ENCODE data around the gene GRK1.

Gene GRK1

DNA sequence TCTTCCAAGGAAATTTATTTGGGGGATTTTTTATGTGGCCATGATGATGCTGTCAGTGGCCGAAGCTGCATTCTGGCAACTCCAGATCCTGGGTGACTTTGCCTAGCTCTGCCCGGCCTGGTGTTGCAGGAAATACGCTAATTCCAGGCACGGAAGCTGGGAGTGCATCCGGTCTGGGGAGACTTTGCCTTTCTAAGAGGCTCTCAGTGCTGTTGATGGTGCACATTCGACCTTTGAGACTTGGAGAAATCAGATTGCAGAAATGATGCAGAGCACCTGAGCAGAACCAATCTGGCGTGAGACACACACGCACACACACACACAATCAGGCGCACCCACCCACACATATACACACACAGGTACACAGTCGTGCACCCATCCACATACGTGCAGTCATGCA lies 86.2 kb downstream of the GRK1 start:
- DNase-seq (ENCODE audit: low read depth), result no peak
- H3K4me3 ChIP-seq (ENCODE audit: low read depth, low read length), result no peak overlapping the region
- TF ChIP-seq, protein P1, sequence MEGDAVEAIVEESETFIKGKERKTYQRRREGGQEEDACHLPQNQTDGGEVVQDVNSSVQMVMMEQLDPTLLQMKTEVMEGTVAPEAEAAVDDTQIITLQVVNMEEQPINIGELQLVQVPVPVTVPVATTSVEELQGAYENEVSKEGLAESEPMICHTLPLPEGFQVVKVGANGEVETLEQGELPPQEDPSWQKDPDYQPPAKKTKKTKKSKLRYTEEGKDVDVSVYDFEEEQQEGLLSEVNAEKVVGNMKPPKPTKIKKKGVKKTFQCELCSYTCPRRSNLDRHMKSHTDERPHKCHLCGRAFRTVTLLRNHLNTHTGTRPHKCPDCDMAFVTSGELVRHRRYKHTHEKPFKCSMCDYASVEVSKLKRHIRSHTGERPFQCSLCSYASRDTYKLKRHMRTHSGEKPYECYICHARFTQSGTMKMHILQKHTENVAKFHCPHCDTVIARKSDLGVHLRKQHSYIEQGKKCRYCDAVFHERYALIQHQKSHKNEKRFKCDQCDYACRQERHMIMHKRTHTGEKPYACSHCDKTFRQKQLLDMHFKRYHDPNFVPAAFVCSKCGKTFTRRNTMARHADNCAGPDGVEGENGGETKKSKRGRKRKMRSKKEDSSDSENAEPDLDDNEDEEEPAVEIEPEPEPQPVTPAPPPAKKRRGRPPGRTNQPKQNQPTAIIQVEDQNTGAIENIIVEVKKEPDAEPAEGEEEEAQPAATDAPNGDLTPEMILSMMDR (IDR thresholded peaks at IDR 0.05; ENCODE audit: low read depth, low read length), result no peak
- TF ChIP-seq, protein P2, sequence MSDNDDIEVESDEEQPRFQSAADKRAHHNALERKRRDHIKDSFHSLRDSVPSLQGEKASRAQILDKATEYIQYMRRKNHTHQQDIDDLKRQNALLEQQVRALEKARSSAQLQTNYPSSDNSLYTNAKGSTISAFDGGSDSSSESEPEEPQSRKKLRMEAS (IDR thresholded peaks at IDR 0.05; ENCODE audit: low read depth, low read length), result no peak
- TF ChIP-seq POLR2A (IDR thresholded peaks at IDR 0.05; ENCODE audit: extremely low read depth, insufficient read length), result no peak
- TF ChIP-seq MYC (IDR thresholded peaks at IDR 0.05; ENCODE audit: low read depth, low read length), result no peak

DNA sequence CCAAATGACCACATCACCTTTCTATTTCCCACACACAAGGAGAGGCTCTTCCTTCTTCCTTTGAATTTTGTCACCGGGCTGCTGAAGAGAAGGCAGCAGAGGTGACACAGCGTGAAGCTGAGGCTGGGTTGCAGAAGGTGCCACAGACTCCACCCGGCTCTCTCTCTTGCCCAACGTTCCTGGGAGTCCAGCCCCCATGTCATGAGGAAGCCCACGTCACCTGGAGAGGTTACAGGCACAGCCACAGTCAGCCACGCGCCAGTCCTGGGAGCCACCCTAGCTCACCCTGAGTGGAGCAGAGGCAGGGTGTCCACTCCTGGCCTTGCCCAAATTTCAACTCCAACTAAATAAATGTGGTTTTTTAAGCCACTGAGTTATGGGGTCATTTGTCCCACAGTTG lies 87.2 kb downstream of the GRK1 start:
- H3K4me3 ChIP-seq (ENCODE audit: low read depth, low read length), result no peak overlapping the region
- DNase-seq (ENCODE audit: low read depth), result no peak
- TF ChIP-seq MYC (IDR thresholded peaks at IDR 0.05; ENCODE audit: low read depth, low read length) (no peak), POLR2A (IDR thresholded peaks at IDR 0.05; ENCODE audit: extremely low read depth, insufficient read length) (no peak)
- TF ChIP-seq, protein P2 (IDR thresholded peaks at IDR 0.05; ENCODE audit: low read depth, low read length), result no peak
- TF ChIP-seq, protein P1 (IDR thresholded peaks at IDR 0.05; ENCODE audit: low read depth, low read length), result no peak

DNA sequence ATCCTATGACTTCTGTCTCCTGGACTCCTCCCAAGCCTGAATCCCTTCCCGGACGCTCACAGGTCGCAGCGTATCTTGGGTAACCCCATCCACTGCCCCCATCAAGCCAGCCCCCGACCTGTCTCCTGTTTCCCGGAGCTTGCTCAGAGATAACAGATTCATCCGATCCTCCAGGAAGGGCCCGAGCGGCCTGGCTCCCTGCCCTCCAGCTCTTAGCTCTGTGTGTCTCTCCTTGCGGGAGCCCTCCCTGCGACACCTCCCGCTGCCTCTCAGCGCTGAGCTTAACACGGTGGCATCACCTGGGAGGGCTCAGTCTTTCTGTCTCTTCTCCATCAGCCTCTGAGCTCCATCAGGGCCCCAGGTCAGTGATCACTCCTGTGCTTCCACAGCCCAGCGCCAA lies 87.7 kb downstream of the GRK1 start:
- H3K4me3 ChIP-seq (ENCODE audit: low read depth, low read length), result no peak overlapping the region
- no peak for DNase-seq (ENCODE audit: low read depth)
- TF ChIP-seq, protein P1 (IDR thresholded peaks at IDR 0.05; ENCODE audit: low read depth, low read length), result no peak
- TF ChIP-seq MYC (IDR thresholded peaks at IDR 0.05; ENCODE audit: low read depth, low read length) (no peak), POLR2A (IDR thresholded peaks at IDR 0.05; ENCODE audit: extremely low read depth, insufficient read length) (no peak)

DNA sequence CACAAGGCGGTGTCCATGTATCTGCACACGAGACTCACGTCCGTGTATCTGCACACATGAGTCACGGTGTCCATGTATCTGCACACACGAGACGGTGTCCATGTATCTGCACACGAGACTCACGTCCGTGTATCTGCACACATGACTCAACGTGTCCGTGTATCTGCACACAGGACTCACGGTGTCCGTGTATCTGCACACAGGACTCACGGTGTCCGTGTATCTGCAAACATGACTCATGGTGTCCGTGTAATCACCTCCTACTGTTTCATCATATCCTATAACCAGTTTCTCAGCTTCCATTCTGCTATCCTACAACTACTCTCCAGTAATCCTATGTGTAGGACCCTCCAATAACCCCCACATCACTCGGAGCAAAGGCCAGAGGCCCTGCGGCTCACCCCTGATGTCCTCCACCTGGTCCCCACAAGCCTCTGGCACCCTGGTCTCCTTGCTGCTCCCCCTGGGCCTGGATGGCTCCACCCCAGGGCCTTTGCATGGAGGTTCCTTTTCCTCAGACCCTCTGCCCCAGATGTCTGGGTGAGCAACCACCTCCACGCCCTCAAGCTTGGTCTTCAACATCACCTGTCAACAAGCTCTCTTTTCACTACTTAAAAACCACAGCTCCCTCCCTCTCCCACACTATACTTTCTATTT lies 89.5 kb downstream of the GRK1 start:
- no peak overlapping the region for H3K4me3 ChIP-seq (ENCODE audit: low read depth, low read length)
- DNase-seq (ENCODE audit: low read depth), result no peak
- TF ChIP-seq, protein P1 (IDR thresholded peaks at IDR 0.05; ENCODE audit: low read depth, low read length), result no peak
- TF ChIP-seq MYC (IDR thresholded peaks at IDR 0.05; ENCODE audit: low read depth, low read length), result no peak
- TF ChIP-seq, protein P2 (IDR thresholded peaks at IDR 0.05; ENCODE audit: low read depth, low read length), result no peak
- TF ChIP-seq POLR2A (IDR thresholded peaks at IDR 0.05; ENCODE audit: extremely low read depth, insufficient read length), result no peak

DNA sequence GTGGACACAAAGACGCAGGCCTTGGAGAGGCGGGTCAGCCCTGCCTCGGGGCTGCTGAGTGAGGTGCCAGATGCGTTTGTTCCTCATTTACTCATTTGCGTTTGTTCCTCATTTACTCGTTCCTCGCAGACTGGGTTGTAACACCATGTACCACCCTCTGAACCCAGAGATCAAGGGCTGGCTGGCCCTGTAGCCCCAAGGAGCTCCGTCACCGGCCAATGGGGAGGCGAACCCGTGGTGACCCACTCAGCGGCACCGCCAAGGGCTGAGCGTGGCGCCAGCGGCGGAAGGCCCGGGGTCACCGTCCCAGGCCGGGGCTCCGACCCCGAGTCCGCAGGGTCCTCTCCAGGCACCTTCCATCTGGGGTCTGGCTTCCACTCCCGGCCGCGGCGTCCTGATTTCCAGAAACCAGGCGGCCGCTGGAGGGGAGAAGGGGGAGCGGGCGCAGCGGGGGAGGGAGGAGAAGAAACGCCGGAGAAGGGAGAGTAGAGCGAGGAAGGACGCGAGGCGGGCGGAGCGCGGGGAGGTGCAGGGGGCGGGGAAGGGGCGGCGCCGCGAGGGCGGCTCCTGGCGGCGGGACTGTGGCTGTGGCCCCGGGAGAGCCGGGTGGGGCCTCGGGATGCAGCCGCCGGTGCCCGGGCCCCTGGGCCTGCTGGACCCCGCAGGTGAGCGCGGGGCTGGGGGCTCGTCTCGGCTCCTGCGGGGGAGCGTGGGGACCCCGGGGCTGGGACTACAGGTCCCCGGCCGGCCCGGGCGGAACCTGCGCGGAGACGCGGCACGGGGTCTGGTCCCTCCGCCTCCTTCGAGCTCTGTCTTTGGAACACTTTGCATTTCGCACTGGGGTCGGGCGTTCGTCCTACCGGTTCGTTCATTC lies 91.9 kb downstream of the GRK1 start, which contains the start of gene TMEM255B:
TMEM255B (plus strand) TSS at position 576 of the 874 bp plus-strand sequence; CDS start at position 620, 44 bp downstream.
- peak; percentile 40; the same call in 1 of the 2 replicates for TF ChIP-seq MYC (IDR thresholded peaks at IDR 0.05; ENCODE audit: low read depth, low read length)
- TF ChIP-seq, protein P1 (IDR thresholded peaks at IDR 0.05; ENCODE audit: low read depth, low read length), result no peak
- TF ChIP-seq, protein P2 (IDR thresholded peaks at IDR 0.05; ENCODE audit: low read depth, low read length), result peak; percentile 75
- TF ChIP-seq POLR2A (IDR thresholded peaks at IDR 0.05; ENCODE audit: extremely low read depth, insufficient read length), result peak; percentile 49
- peak within 1 kb of the TSS; percentile 59 for H3K4me3 ChIP-seq (ENCODE audit: low read depth, low read length)
- peak; percentile 90 for DNase-seq (ENCODE audit: low read depth)

All from NB4 (cell line).